ENCODE results near the gene OPA3. TPM values are rescaled to one million over a fixed set of nuclear protein-coding genes. Genes with fewer than 3 reads are reported as not detected.
A peak's percentile ranks its signal among the peaks of the same experiment; 100 is the strongest.

The OPA3 gene
- total and polyA plus RNA-seq, 5 experiments from 2014 or later = 7.5 to 25.3 (median 10.6) TPM

DNA sequence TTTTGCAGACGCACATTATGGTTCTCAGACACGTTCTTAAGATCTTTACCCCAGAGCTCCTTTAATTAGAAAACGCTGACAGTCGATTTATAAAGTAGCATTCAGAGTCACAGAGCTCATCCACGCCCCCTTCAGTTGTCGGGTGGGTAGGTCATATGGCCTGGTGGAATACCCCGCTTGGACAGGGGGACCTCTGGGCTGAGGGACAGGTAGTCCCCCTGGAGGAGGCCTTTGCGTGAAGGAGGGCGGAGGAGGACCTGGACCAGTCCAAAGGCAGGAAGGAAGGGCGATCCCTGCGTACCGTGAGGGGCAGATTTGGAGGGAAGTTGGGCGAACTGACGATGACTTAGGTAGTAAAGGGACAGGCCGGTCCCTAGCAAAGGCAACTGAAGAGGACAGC lies 56.9 kb downstream of the OPA3 start:
- POLR2A ChIA-PET = interaction anchor here (0.7 to 1.8 kb wide), 4 partner anchors 8 to 41 kb away, joined by 3 to 7 read pairs (median 4); no protein-coding TSS in a partner anchor
- peaks cover 0 to 2% (median 0%) of the 10 kb centered on the region in 5 donors for H3K27me3 Mint-ChIP-seq
- ATAC-seq = no peak

DNA sequence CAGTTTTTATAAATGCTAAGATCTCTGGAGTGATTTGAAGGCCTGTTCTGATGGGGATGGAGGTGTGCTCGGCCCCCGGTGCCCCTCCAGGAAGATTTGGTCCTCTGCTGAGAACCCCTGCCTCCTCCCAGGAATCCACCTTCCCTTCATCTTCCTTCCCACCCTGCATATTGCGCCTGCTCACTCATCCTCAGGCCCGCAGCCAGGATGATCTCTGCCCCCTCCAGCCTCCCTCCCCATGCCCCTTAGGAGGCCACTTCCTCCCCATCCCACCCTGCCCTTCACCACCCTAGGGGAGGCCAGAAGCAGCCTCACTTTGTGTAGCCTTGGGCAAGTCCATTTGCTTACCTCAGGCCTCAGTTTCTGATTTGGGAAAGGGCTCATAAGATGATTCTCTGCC lies 57.6 kb downstream of the OPA3 start:
- ATAC-seq (no peak), DNase-seq (no peak)
- Mint-ChIP-seq H3K27ac (peak overlapping the region in 3 of 10 donors; percentile 55 to 91 (median 71)), H3K36me3 (peaks cover 0 to 39% (median 2%) of the 10 kb centered on the region in 3 donors), H3K9me3 (peaks cover 0 to 5% (median 0%) of the 10 kb centered on the region in 9 donors), H3K27me3 (peaks cover 0 to 2% (median 0%) of the 10 kb centered on the region in 5 donors), H3K4me1 (peaks cover 10 to 31% (median 25%) of the 10 kb centered on the region in 4 donors), H3K4me3 (no peak overlapping the region)
- POLR2A ChIA-PET = interaction anchor here (0.6 to 1.8 kb wide), 6 partner anchors 9 to 412 kb away, joined by 3 to 7 read pairs (median 3); no protein-coding TSS in a partner anchor

More for the DNA sequence above, 56.9 kb downstream of the OPA3 start:
- peaks cover 0 to 38% (median 2%) of the 10 kb centered on the region in 3 donors for H3K36me3 Mint-ChIP-seq
- H3K4me3 Mint-ChIP-seq = peak overlapping the region in 5 of 10 donors; percentile 22 to 72 (median 33)
- H3K4me1 Mint-ChIP-seq = peaks cover 11 to 31% (median 25%) of the 10 kb centered on the region in 4 donors
- DNase-seq = no peak
- H3K9me3 Mint-ChIP-seq = peaks cover 0 to 5% (median 0%) of the 10 kb centered on the region in 9 donors
- peak overlapping the region in 6 of 10 donors; percentile 13 to 91 (median 70) for H3K27ac Mint-ChIP-seq

DNA sequence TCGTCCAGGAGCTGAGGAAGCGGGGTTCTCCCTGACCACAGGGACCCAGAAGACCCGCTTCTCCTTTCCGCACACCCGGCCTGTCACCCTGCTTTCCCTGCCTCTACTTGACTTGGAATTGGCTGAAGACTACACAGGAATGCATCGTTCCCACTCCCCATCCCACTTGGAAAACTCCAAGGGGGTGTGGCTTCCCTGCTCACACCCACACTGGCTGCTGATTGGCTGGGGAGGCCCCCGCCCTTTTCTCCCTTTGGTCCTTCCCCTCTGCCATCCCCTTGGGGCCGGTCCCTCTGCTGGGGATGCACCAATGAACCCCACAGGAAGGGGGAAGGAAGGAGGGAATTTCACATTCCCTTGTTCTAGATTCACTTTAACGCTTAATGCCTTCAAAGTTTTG lies 58.5 kb downstream of the OPA3 start:
- Mint-ChIP-seq H3K4me3 (no peak overlapping the region), H3K27me3 (no peaks in the 10 kb centered on the region), H3K4me1 (peaks cover 10 to 31% (median 25%) of the 10 kb centered on the region in 4 donors), H3K36me3 (peaks cover 0 to 47% (median 2%) of the 10 kb centered on the region in 3 donors), H3K27ac (peak overlapping the region in 2 of 10 donors; percentile 43 to 71), H3K9me3 (no peaks in the 10 kb centered on the region)
- DNase-seq (no peak), ATAC-seq (no peak)
- POLR2A ChIA-PET = interaction anchor here (0.8 to 1.8 kb wide), 3 partner anchors 10 to 32 kb away, joined by 4 to 7 read pairs (median 4); no protein-coding TSS in a partner anchor

DNA sequence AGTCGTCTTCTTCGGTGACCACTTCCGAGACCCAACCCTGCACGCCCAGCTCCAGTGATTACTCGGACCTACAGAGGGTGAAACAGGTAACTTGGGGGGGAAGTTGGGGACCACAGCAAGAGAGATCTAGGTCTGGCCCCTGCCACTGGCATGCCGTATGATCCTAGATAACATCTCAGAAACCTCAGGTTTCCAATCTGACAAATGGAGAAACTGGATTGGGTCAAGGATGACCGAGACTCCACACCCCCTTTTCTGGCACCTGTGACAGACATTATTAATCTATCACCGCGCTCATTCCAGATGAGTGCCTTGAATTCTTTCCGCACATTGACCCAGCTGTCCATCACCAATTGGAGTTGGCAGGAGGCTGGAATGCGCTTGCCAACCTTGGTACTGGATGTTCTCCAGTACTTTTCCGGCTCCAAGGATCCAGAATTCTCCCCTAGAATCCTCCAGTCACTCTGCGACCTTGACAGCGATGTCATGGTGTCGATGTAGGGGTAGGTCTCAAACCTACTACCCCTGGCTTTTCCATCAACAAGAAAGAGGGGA lies 60.0 kb downstream of the OPA3 start:
- H3K9me3 Mint-ChIP-seq = no peaks in the 10 kb centered on the region
- peaks cover 10 to 31% (median 24%) of the 10 kb centered on the region in 4 donors for H3K4me1 Mint-ChIP-seq
- peaks cover 0 to 57% (median 2%) of the 10 kb centered on the region in 3 donors for H3K36me3 Mint-ChIP-seq
- DNase-seq (no peak), ATAC-seq (no peak)
- no peaks in the 10 kb centered on the region for H3K27me3 Mint-ChIP-seq
- POLR2A ChIA-PET = interaction anchor here (0.6 to 1.0 kb wide), 2 partner anchors 13 to 34 kb away, joined by 3 read pairs; no protein-coding TSS in a partner anchor
- H3K27ac Mint-ChIP-seq = peak overlapping the region in 5 of 10 donors; percentile 14 to 89 (median 48)
- no peak overlapping the region for H3K4me3 Mint-ChIP-seq

DNA sequence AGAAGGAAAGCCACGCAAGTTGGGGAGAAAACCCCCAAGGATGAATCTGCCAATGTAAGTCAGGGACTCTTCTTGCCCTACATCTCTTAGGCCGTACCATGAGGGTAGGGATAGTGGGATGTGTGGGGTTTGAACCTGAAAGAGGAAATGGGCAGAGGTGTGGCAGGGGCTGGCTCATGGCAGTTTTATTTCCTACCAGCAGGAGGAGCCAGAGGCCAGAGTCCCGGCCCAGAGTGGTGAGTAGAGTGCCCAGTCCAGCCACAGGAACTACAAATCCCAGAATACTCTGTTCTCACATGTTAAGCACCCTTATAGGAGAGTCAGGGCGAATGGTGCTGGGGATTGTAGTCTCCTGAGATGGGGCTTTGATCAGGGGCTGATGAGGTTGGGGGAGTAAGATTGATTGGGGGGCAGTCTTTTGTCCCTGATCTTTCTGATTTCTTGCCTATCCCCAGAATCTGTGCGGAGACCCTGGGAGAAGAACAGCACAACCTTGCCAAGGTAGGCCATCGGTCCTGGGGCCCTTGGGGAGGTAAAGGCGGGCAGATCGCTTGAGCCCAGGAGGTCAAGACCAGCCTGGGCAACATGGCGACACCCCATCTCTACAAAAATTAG lies 60.9 kb downstream of the OPA3 start:
- DNase-seq (peak; percentile 51 to 86 (median 78)), ATAC-seq (peak; percentile 98 to 100)
- H3K4me3 Mint-ChIP-seq = peak overlapping the region in 1 of 10 donors; percentile 35
- peak overlapping the region in 9 of 10 donors; percentile 48 to 89 (median 84) for H3K27ac Mint-ChIP-seq
- peaks cover 10 to 23% (median 21%) of the 10 kb centered on the region in 4 donors for H3K4me1 Mint-ChIP-seq
- no peaks in the 10 kb centered on the region for H3K27me3 Mint-ChIP-seq
- peaks cover 0 to 65% (median 2%) of the 10 kb centered on the region in 3 donors for H3K36me3 Mint-ChIP-seq
- no peaks in the 10 kb centered on the region for H3K9me3 Mint-ChIP-seq
- POLR2A ChIA-PET = interaction anchor here (0.6 to 1.0 kb wide), 3 partner anchors 14 to 93 kb away, joined by 3 read pairs; no protein-coding TSS in a partner anchor

DNA sequence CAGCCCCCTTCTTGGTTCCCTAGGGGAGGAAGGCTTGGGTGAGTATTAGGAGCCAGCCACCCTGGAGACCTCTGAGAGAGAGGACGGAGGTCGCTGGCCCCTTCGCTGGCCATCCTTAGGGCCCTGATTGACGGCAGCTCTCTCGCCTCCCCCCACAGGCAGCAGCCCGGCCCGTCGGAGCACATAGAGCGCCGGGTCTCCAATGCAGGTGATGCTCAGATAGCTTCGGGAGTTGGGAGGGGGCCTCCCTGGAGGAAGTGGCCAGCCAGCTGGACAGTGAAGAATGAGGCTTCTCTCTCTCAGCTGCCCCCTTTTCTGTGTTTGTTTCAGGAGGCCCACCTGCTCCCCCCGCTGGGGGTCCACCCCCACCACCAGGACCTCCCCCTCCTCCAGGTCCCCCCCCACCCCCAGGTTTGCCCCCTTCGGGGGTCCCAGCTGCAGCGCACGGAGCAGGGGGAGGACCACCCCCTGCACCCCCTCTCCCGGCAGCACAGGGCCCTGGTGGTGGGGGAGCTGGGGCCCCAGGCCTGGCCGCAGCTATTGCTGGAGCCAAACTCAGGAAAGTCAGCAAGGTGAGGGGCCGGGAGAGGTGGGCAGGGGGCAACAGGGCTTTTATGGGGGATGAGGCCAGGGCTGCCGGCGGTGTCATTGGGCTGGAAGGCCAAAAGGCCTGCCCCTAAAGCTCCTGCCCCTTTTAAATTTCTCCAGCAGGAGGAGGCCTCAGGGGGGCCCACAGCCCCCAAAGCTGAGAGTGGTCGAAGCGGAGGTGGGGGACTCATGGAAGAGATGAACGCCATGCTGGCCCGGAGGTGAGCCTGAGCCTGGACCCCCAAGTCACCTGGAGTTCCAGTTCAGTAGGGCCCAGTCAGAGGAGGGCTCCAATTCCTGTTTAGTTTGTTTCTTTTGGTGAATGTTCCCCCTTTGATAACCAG lies 62.3 kb downstream of the OPA3 start:
- POLR2A ChIA-PET = interaction anchor here (0.6 to 1.0 kb wide), 2 partner anchors 12 to 14 kb away, joined by 4 to 5 read pairs; no protein-coding TSS in a partner anchor
- H3K36me3 Mint-ChIP-seq = peaks cover 0 to 73% (median 2%) of the 10 kb centered on the region in 3 donors
- no peak overlapping the region for H3K4me3 Mint-ChIP-seq
- peak overlapping the region in 2 of 10 donors; percentile 43 to 69 for H3K27ac Mint-ChIP-seq
- no peak for ATAC-seq
- H3K27me3 Mint-ChIP-seq = no peaks in the 10 kb centered on the region
- H3K9me3 Mint-ChIP-seq = no peaks in the 10 kb centered on the region
- no peak for DNase-seq
- H3K4me1 Mint-ChIP-seq = peaks cover 4 to 15% (median 12%) of the 10 kb centered on the region in 4 donors

DNA sequence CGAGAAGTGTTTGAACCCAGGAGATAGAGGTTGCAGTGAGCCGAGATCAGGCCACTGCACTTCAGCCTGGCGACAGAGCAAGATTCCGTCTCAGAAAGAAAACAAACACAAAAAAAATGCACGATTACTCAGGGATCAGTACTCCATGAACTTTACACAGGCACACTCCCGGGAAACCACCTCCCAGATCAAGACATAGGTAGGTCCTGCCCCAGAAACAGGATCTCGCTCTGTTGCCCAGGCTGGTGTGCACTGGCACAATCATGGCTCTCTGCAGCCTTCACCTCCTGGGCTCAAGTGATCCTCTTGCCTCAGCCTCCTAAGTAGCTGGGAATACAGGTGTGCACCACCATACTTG lies 66.2 kb downstream of the OPA3 start:
- Mint-ChIP-seq H3K4me3 (no peak overlapping the region), H3K27ac (peak overlapping the region in 1 of 10 donors; percentile 11)

DNA sequence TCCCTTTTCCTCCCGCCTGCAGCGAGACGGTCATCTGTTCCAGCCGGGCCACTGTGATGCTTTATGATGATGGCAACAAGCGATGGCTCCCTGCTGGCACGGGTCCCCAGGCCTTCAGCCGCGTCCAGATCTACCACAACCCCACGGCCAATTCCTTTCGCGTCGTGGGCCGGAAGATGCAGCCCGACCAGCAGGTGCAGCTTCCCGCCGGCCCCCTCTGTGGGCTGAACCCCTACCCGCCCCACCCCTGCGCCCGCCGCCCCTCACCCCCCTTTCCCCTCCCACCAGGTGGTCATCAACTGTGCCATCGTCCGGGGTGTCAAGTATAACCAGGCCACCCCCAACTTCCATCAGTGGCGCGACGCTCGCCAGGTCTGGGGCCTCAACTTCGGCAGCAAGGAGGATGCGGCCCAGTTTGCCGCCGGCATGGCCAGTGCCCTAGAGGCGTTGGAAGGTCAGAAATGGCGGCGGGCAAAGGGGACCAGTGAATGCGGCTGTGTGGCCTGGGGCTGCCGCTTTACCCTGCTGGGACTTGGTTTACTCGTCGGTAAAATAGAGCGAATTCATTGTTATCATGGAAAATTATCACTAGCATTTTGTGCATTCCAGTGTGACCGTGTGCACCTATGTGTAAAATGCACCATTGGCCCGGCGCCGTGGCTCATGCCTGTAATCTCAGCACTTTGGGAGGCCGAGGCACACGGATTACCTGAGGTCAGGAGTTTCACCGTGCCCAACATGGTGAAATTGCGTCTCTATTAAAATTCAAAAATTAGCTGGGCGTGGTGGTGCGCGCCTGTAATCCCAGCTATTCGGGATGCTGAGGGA lies 66.7 kb downstream of the OPA3 start:
- H3K27me3 Mint-ChIP-seq = no peaks in the 10 kb centered on the region

More for the DNA sequence above, 66.2 kb downstream of the OPA3 start:
- no peaks in the 10 kb centered on the region for H3K27me3 Mint-ChIP-seq
- H3K36me3 Mint-ChIP-seq = peaks cover 0 to 57% (median 0%) of the 10 kb centered on the region in 3 donors
- ATAC-seq (no peak), DNase-seq (no peak)
- POLR2A ChIA-PET = interaction anchor here (0.5 kb wide), 1 partner anchor 44 kb away, joined by 3 read pairs; no protein-coding TSS in a partner anchor
- H3K4me1 Mint-ChIP-seq = peaks cover 10 to 39% (median 35%) of the 10 kb centered on the region in 4 donors
- no peaks in the 10 kb centered on the region for H3K9me3 Mint-ChIP-seq

DNA sequence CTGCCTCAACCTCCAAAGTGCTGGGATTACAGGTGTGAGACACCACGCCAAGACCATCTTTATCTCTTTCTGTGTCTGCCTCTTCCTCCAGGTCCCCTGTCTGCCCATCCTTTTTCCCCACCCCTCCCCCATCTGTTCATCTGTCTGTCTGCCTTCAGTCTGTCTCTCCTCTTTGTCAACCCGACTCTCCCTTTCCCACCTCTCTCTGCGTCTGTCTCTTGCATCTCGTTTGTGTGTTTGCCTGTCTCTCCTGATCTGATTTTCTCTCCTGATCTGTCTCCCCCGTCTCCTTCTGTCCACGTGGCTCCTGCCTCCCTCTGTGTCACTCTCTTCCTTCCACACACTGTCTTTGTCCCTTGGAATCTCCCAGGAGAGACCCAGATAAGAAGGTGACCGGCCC lies 67.4 kb downstream of the OPA3 start:
- DNase-seq (no peak), ATAC-seq (no peak)
- Mint-ChIP-seq H3K27me3 (no peaks in the 10 kb centered on the region), H3K4me3 (peak overlapping the region in 1 of 10 donors; percentile 45), H3K27ac (peak overlapping the region in 9 of 10 donors; percentile 11 to 85 (median 68)), H3K36me3 (peaks cover 0 to 59% (median 0%) of the 10 kb centered on the region in 3 donors), H3K4me1 (peaks cover 14 to 45% (median 41%) of the 10 kb centered on the region in 4 donors), H3K9me3 (no peaks in the 10 kb centered on the region)
- POLR2A ChIA-PET = no interaction called here

More for the DNA sequence above, 66.7 kb downstream of the OPA3 start:
- Mint-ChIP-seq H3K4me1 (peaks cover 12 to 40% (median 38%) of the 10 kb centered on the region in 4 donors), H3K9me3 (no peaks in the 10 kb centered on the region), H3K27ac (peak overlapping the region in 9 of 10 donors; percentile 11 to 85 (median 65)), H3K36me3 (peaks cover 0 to 58% (median 0%) of the 10 kb centered on the region in 3 donors), H3K4me3 (peak overlapping the region in 2 of 10 donors; percentile 18 to 34)
- POLR2A ChIA-PET = interaction anchor here (0.5 kb wide), 1 partner anchor 45 kb away, joined by 3 read pairs; no protein-coding TSS in a partner anchor
- DNase-seq (no peak), ATAC-seq (no peak)

DNA sequence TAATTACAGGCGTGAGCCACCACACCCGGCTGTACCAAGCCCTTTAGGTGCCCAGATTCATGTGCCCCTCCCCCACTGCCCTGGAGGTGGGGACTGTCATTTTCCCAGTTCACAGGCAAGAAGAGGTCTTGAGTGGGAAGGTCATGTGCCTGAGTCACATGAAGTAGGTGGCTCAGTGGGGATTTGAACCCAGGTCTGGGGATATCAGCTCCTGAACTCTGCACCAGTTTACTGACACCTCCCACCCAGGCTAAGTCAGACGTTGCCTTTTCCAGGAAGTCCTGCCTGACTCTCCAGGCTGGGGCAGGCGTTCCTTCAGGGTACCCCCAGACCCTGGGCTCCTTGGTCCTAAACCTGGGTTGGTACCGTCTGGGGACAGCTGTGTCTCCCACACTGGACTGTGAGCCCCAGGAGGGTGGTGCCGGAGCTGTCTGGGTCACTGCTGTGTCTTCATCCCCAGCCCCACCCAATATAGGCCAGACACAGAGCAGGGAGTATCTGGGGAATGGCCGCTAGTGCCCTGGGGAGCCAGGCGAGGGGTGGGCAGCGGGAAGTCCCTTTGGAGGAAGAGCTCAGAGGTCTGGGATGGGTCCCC lies 68.7 kb downstream of the OPA3 start:
- POLR2A ChIA-PET = interaction anchor here (1.0 to 2.0 kb wide), 3 partner anchors 10 to 127 kb away, joined by 4 to 7 read pairs (median 5); no protein-coding TSS in a partner anchor
- H3K27ac Mint-ChIP-seq = peak overlapping the region; percentile 72 to 97 (median 88)
- peaks cover 14 to 57% (median 53%) of the 10 kb centered on the region in 4 donors for H3K4me1 Mint-ChIP-seq
- ATAC-seq (no peak), DNase-seq (no peak)
- H3K4me3 Mint-ChIP-seq = peak overlapping the region in 6 of 10 donors; percentile 15 to 64 (median 50)
- no peaks in the 10 kb centered on the region for H3K27me3 Mint-ChIP-seq
- peaks cover 0 to 53% (median 0%) of the 10 kb centered on the region in 3 donors for H3K36me3 Mint-ChIP-seq
- no peaks in the 10 kb centered on the region for H3K9me3 Mint-ChIP-seq

Measured in naive thymus-derived CD8-positive, alpha-beta T cell (primary cell).